Effector memory CD8-positive, alpha-beta T cell (primary cell): ENCODE measurements around the gene DPP3.
"Not testable (repeated sequence)": the region's sequence is repeated elsewhere in the genome, so short reads cannot be mapped to it uniquely, and the experiment has no call there.

Experiments used
- ATAC-seq: fragments of 150-1000 bp; cut with Tn5 transposase; replicated peaks from 2 replicates; pipeline ENCODE4 v1.10.0; 2021; ENCODE audit warnings: mild to moderate bottlenecking, moderate library complexity
- DNase-seq, 3 experiments: peaks; one replicate each; pipeline ENCODE4 v3.0.0; 2021
- H3K27ac Mint-ChIP-seq, 2 donors: one replicate each; pipeline ENCODE4 v1.8.0; 2022; ENCODE audit warnings: mild to moderate bottlenecking in 2 of 2, mixed read lengths in 2 of 2, moderate library complexity in 2 of 2
- H3K27me3 Mint-ChIP-seq, 2 donors: one replicate each; pipeline ENCODE4 v1.8.0; 2022; ENCODE audit warnings: mixed read lengths in 2 of 2
- H3K36me3 Mint-ChIP-seq: one replicate; pipeline ENCODE4 v1.8.0; 2022; ENCODE audit warnings: mild to moderate bottlenecking, moderate library complexity, mixed read lengths; ENCODE audit not compliant: insufficient read depth
- H3K4me1 Mint-ChIP-seq, 2 donors: one replicate each; pipeline ENCODE4 v1.8.0; 2022; ENCODE audit warnings: low read depth in 2 of 2, mixed read lengths in 2 of 2
- H3K4me3 Mint-ChIP-seq, 2 donors: one replicate each; pipeline ENCODE4 v1.8.0; 2022; ENCODE audit warnings: mild to moderate bottlenecking in 2 of 2, mixed read lengths in 2 of 2, moderate library complexity in 2 of 2
- H3K9me3 Mint-ChIP-seq, 2 donors: one replicate each; pipeline ENCODE4 v1.8.0; 2022; ENCODE audit warnings: mixed read lengths in 2 of 2

The DPP3 gene

GRCh38 chr11:66540598-66540997 lies 60.4 kb downstream of the DPP3 start:
- Mint-ChIP-seq H3K4me1 (peaks cover 32 to 38% of the 10 kb centered on the region in 2 donors), H3K36me3 (peaks cover 36% of the 10 kb centered on the region), H3K27ac (peak overlapping the region; percentile 80 to 86)
- ATAC-seq, H3K9me3 Mint-ChIP-seq, DNase-seq, H3K27me3 Mint-ChIP-seq, H3K4me3 Mint-ChIP-seq: not testable (repeated sequence)

- no peak for DNase-seq
- Mint-ChIP-seq H3K36me3 (peaks cover 28% of the 10 kb centered on the region), H3K27me3 (no peaks in the 10 kb centered on the region), H3K27ac (peak overlapping the region in 1 of 2 donors; percentile 86), H3K4me1 (peaks cover 35 to 40% of the 10 kb centered on the region in 2 donors), H3K4me3 (peak overlapping the region; percentile 38 to 94), H3K9me3 (no peaks in the 10 kb centered on the region)
- no peak for ATAC-seq
Measured at GRCh38 chr11:66541892-66542291, 61.7 kb downstream of the DPP3 start.

GRCh38 chr11:66542362-66542761 lies 62.1 kb downstream of the DPP3 start:
- peaks cover 23% of the 10 kb centered on the region for H3K36me3 Mint-ChIP-seq
- no peaks in the 10 kb centered on the region for H3K9me3 Mint-ChIP-seq
- H3K4me3 Mint-ChIP-seq = peak overlapping the region; percentile 38 to 94
- H3K4me1 Mint-ChIP-seq = peaks cover 35 to 40% of the 10 kb centered on the region in 2 donors
- no peaks in the 10 kb centered on the region for H3K27me3 Mint-ChIP-seq
- ATAC-seq (no peak), DNase-seq (no peak)
- peak overlapping the region; percentile 86 to 93 for H3K27ac Mint-ChIP-seq

GRCh38 chr11:66543263-66544107 lies 63.3 kb downstream of the DPP3 start:
- Mint-ChIP-seq H3K27ac (peak overlapping the region; percentile 86 to 93), H3K4me1 (peaks cover 35 to 40% of the 10 kb centered on the region in 2 donors), H3K36me3 (peaks cover 17% of the 10 kb centered on the region), H3K27me3 (no peaks in the 10 kb centered on the region), H3K9me3 (no peaks in the 10 kb centered on the region), H3K4me3 (peak overlapping the region; percentile 89 to 94)
- DNase-seq (peak; percentile 68 to 75 (median 73)), ATAC-seq (peak; percentile 78)

GRCh38 chr11:66544952-66545351 lies 64.7 kb downstream of the DPP3 start:
- peak overlapping the region; percentile 89 to 94 for H3K4me3 Mint-ChIP-seq
- peaks cover 35 to 40% of the 10 kb centered on the region in 2 donors for H3K4me1 Mint-ChIP-seq
- H3K9me3 Mint-ChIP-seq, DNase-seq, H3K27me3 Mint-ChIP-seq, ATAC-seq: not testable (repeated sequence)
- peaks cover 13% of the 10 kb centered on the region for H3K36me3 Mint-ChIP-seq
- H3K27ac Mint-ChIP-seq = peak overlapping the region; percentile 86 to 93

- Mint-ChIP-seq H3K27me3 (no peaks in the 10 kb centered on the region), H3K27ac (peak within 1 kb of the TSS; percentile 86 to 93), H3K4me3 (peak within 1 kb of the TSS; percentile 89 to 94), H3K4me1 (peaks cover 35 to 40% of the 10 kb centered on the region in 2 donors), H3K36me3 (peaks cover 8% of the 10 kb centered on the region), H3K9me3 (no peaks in the 10 kb centered on the region)
- DNase-seq = peak; percentile 83 to 87 (median 86)
- ATAC-seq = peak; percentile 79
Measured at GRCh38 chr11:66545701-66546367, 65.6 kb downstream of the DPP3 start, which contains the start of gene ZDHHC24. Gene ZDHHC24 (minus strand): TSS chr11:66546048. CDS start chr11:66546003, 45 bp downstream.

- ATAC-seq (no peak), DNase-seq (no peak)
- H3K27ac Mint-ChIP-seq = peak within 1 kb of the TSS; percentile 86 to 93
- H3K9me3 Mint-ChIP-seq = no peaks in the 10 kb centered on the region
- peaks cover 3% of the 10 kb centered on the region for H3K36me3 Mint-ChIP-seq
- no peaks in the 10 kb centered on the region for H3K27me3 Mint-ChIP-seq
- H3K4me1 Mint-ChIP-seq = peaks cover 33 to 38% of the 10 kb centered on the region in 2 donors
- peak within 1 kb of the TSS; percentile 89 to 94 for H3K4me3 Mint-ChIP-seq
Measured at GRCh38 chr11:66546368-66546965, 66.2 kb downstream of the DPP3 start, which contains the start of gene ACTN3. Gene ACTN3 (plus strand): TSS chr11:66546903. CDS start chr11:66546938, 35 bp downstream.

- no peaks in the 10 kb centered on the region for H3K27me3 Mint-ChIP-seq
- no peaks in the 10 kb centered on the region for H3K36me3 Mint-ChIP-seq
- H3K4me3 Mint-ChIP-seq = peak overlapping the region; percentile 89 to 94
- H3K9me3 Mint-ChIP-seq = no peaks in the 10 kb centered on the region
- no peak for DNase-seq
- H3K4me1 Mint-ChIP-seq = peaks cover 28 to 31% of the 10 kb centered on the region in 2 donors
- peak overlapping the region; percentile 86 to 93 for H3K27ac Mint-ChIP-seq
- no peak for ATAC-seq
Measured at GRCh38 chr11:66546966-66547661, 66.9 kb downstream of the DPP3 start.

- no peaks in the 10 kb centered on the region for H3K27me3 Mint-ChIP-seq
- peak overlapping the region; percentile 41 to 89 for H3K4me3 Mint-ChIP-seq
- no peak for DNase-seq
- H3K36me3 Mint-ChIP-seq = no peaks in the 10 kb centered on the region
- peaks cover 23 to 26% of the 10 kb centered on the region in 2 donors for H3K4me1 Mint-ChIP-seq
- H3K9me3 Mint-ChIP-seq = no peaks in the 10 kb centered on the region
- no peak overlapping the region for H3K27ac Mint-ChIP-seq
- ATAC-seq = no peak
Measured at GRCh38 chr11:66547662-66548009, 67.4 kb downstream of the DPP3 start.

GRCh38 chr11:66548041-66548440 lies 67.8 kb downstream of the DPP3 start:
- ATAC-seq = no peak
- Mint-ChIP-seq H3K36me3 (no peaks in the 10 kb centered on the region), H3K9me3 (no peaks in the 10 kb centered on the region), H3K27me3 (no peaks in the 10 kb centered on the region), H3K4me3 (peak overlapping the region; percentile 41 to 89), H3K27ac (no peak overlapping the region), H3K4me1 (peaks cover 21 to 24% of the 10 kb centered on the region in 2 donors)
- no peak for DNase-seq

GRCh38 chr11:66548774-66549630 lies 68.8 kb downstream of the DPP3 start:
- ATAC-seq (no peak), DNase-seq (no peak)
- Mint-ChIP-seq H3K4me1 (peaks cover 11 to 16% of the 10 kb centered on the region in 2 donors), H3K36me3 (no peaks in the 10 kb centered on the region), H3K4me3 (no peak overlapping the region), H3K27me3 (no peaks in the 10 kb centered on the region), H3K9me3 (no peaks in the 10 kb centered on the region), H3K27ac (peak overlapping the region in 1 of 2 donors; percentile 35)

GRCh38 chr11:66549696-66550095 lies 69.5 kb downstream of the DPP3 start:
- no peak for DNase-seq
- H3K9me3 Mint-ChIP-seq = no peaks in the 10 kb centered on the region
- ATAC-seq = no peak
- no peak overlapping the region for H3K27ac Mint-ChIP-seq
- no peaks in the 10 kb centered on the region for H3K27me3 Mint-ChIP-seq
- H3K36me3 Mint-ChIP-seq = no peaks in the 10 kb centered on the region
- peaks cover 6 to 11% of the 10 kb centered on the region in 2 donors for H3K4me1 Mint-ChIP-seq
- no peak overlapping the region for H3K4me3 Mint-ChIP-seq
